HL-60 (cell line): ENCODE measurements around the gene KIR3DL3.
"Not testable (repeated sequence)": the region's sequence is repeated elsewhere in the genome, so short reads cannot be mapped to it uniquely, and the experiment has no call there.

Source experiments
- DNase-seq, 2 experiments: peaks; one replicate each; pipeline ENCODE4 v3.0.0-alpha.2; 2010 to 2020; ENCODE audit warnings: low read depth in 1 of 2, low spot score in 1 of 2
- H3K27ac ChIP-seq: fragments of 250-450 bp; sonication (Bioruptor Pico); replicated peaks from 2 replicates; pipeline ENCODE4 v1.5.1; 2020; ENCODE audit warnings: mild to moderate bottlenecking, moderate library complexity
- H3K27me3 ChIP-seq: fragments of 250-450 bp; sonication (Bioruptor Pico); 2 replicates; pipeline ENCODE4 v1.5.1; 2021; ENCODE audit warnings: mild to moderate bottlenecking, moderate library complexity; ENCODE audit not compliant: insufficient read depth, poor library complexity, severe bottlenecking
- H3K4me3 ChIP-seq: replicated peaks from 2 replicates; pipeline ENCODE4 v1.5.1; 2011; ENCODE audit warnings: mild to moderate bottlenecking, control low read depth, low read length; ENCODE audit not compliant: insufficient read depth
- CTCF ChIP-seq: IDR thresholded peaks from one replicate; pipeline ENCODE4 v1.5.1; 2011; ENCODE audit warnings: low read length, control low read depth, inconsistent platforms; ENCODE audit not compliant: insufficient read depth
- GABPA ChIP-seq: IDR thresholded peaks from 2 replicates; pipeline ENCODE4 v1.6.1; 2012; ENCODE audit warnings: low read depth
- POLR2AphosphoS5 ChIP-seq: IDR thresholded peaks from 2 replicates; pipeline ENCODE4 v1.6.1; 2012; ENCODE audit warnings: low read depth
- REST ChIP-seq: IDR thresholded peaks from 2 replicates; pipeline ENCODE4 v1.6.1; 2012; ENCODE audit warnings: low read depth; ENCODE audit not compliant: insufficient replicate concordance
- SPI1 ChIP-seq: IDR thresholded peaks from 2 replicates; pipeline ENCODE4 v1.6.1; 2012; ENCODE audit warnings: low read depth, mild to moderate bottlenecking, borderline replicate concordance

KIR3DL3 gene

GRCh38 chr19:54709212-54709948 lies 14.9 kb upstream of the KIR3DL3 start:
- no peak overlapping the region for H3K27ac ChIP-seq
- no peaks in the 10 kb centered on the region for H3K27me3 ChIP-seq
- no peak for TF ChIP-seq POLR2AphosphoS5
- no peak for TF ChIP-seq SPI1
- TF ChIP-seq REST = no peak
- no peak for TF ChIP-seq GABPA
- TF ChIP-seq CTCF = no peak
- no peak overlapping the region for H3K4me3 ChIP-seq
- no peak for DNase-seq

- H3K27me3 ChIP-seq, H3K4me3 ChIP-seq, H3K27ac ChIP-seq, DNase-seq: not testable (repeated sequence)
Observed at GRCh38 chr19:54709956-54710355, 14.3 kb upstream of the KIR3DL3 start.

GRCh38 chr19:54724644-54725043 lies 402 bp downstream of the KIR3DL3 start:
- H3K27me3 ChIP-seq = no peaks in the 10 kb centered on the region
- no peak overlapping the region for H3K27ac ChIP-seq
- H3K4me3 ChIP-seq = no peak overlapping the region
- DNase-seq = no peak
- no peak for TF ChIP-seq GABPA

- no peak for DNase-seq
- Histone ChIP-seq H3K27me3 (no peaks in the 10 kb centered on the region), H3K4me3 (no peak overlapping the region), H3K27ac (no peak overlapping the region)
- TF ChIP-seq GABPA = no peak
- no peak for TF ChIP-seq CTCF
- TF ChIP-seq POLR2AphosphoS5 = no peak
- no peak for TF ChIP-seq REST
Observed at GRCh38 chr19:54725321-54725720, 1.1 kb downstream of the KIR3DL3 start.

- no peak overlapping the region for H3K27ac ChIP-seq
- DNase-seq = no peak
- no peak overlapping the region for H3K4me3 ChIP-seq
- H3K27me3 ChIP-seq = no peaks in the 10 kb centered on the region
- TF ChIP-seq SPI1 (no peak), GABPA (no peak), CTCF (no peak), REST (no peak), POLR2AphosphoS5 (no peak)
Observed at GRCh38 chr19:54727562-54727961, 3.3 kb downstream of the KIR3DL3 start.
